ENCODE data around the gene CDV3. TPM values are rescaled to one million over a fixed set of nuclear protein-coding genes. Genes with fewer than 3 reads are reported as not detected.

Gene CDV3
- total and polyA plus RNA-seq, 2 donors (not counting 3 experiments of a cell fraction or from before 2014, with no cell fraction given): 46.7 to 229 TPM

DNA sequence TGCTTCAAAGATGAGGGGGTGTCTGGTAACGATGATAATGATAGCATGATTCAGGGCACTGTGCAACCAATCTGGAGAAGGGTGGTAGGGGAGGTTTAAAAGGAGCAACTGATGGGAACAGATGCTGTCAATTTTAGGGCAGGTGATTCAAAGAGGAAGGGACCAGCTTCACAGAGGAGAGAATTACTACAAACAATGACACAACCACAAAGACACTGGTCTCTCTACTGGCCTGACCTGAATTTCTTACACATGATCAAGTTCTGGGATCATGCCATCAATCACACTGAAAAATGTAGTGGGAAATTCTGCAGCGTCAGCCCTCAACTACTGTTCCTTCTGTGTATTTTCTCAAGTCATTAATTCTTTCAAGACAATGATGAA is 2.6 kb upstream of the CDV3 start:
- H3K4me1 ChIP-seq (ENCODE audit: control insufficient read depth, extremely low read depth, insufficient read depth, low read length): peaks cover 56% of the 10 kb centered on the region
- peaks cover under 1% of the 10 kb centered on the region for H4K20me1 ChIP-seq (replicated peaks; ENCODE audit: control insufficient read depth, extremely low read depth, insufficient read depth, low read length)
- H3K27ac ChIP-seq (ENCODE audit: insufficient read depth, low read depth, low read length): peak overlapping the region; percentile 93
- H3K9me3 ChIP-seq (replicated peaks; ENCODE audit: control insufficient read depth, insufficient read depth, low read length): no peaks in the 10 kb centered on the region
- CTCF ChIA-PET: interaction anchor here (1.2 to 13.8 kb wide), 9 partner anchors 8 to 147 kb away, joined by 3 to 224 read pairs (median 5); no protein-coding TSS in a partner anchor
- H3K9ac ChIP-seq (replicated peaks; ENCODE audit: extremely low read depth, insufficient read depth, low read length): no peak overlapping the region
- intact Hi-C loops (cut with micrococcal nuclease) (loop anchor here (1.0 to 10.0 kb wide), 8 partner anchors 30 to 916 kb away; partner anchors contain the start of genes ANAPC13, CEP63 and SRPRB), dilution Hi-C loops (cut with MboI; ENCODE audit: extremely low pct_ligation_motif_present, low sequenced_read_pairs) (no loop called here)
- BruUV-seq (replicated peaks): no TSS peak
- peak; percentile 22 for DNase-seq (ENCODE audit: low read depth, low spot score)
- no peaks in the 10 kb centered on the region for H3K9me1 ChIP-seq (replicated peaks; ENCODE audit: control insufficient read depth, extremely low read depth, insufficient read depth, low read length)
- no peak for TF ChIP-seq GATA2 (IDR thresholded peaks at IDR 0.05; ENCODE audit: insufficient read depth, insufficient read length, low read depth, low read length)
- TF ChIP-seq FOS (IDR thresholded peaks at IDR 0.05; ENCODE audit: borderline replicate concordance, insufficient read depth, low read length): no peak
- TF ChIP-seq JUN (IDR thresholded peaks at IDR 0.05; ENCODE audit: borderline replicate concordance, insufficient read depth, insufficient read length, low read depth): no peak
- TF ChIP-seq, protein P1, sequence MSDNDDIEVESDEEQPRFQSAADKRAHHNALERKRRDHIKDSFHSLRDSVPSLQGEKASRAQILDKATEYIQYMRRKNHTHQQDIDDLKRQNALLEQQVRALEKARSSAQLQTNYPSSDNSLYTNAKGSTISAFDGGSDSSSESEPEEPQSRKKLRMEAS (IDR thresholded peaks at IDR 0.05; ENCODE audit: insufficient read depth, insufficient read length): no peak
- TF ChIP-seq POLR2AphosphoS5 (IDR thresholded peaks at IDR 0.05; ENCODE audit: insufficient read depth, low read depth, low read length): no peak
- TF ChIP-seq POLR2A (IDR thresholded peaks at IDR 0.05; ENCODE audit: low read depth, low read length): no peak
- TF ChIP-seq, protein P2, sequence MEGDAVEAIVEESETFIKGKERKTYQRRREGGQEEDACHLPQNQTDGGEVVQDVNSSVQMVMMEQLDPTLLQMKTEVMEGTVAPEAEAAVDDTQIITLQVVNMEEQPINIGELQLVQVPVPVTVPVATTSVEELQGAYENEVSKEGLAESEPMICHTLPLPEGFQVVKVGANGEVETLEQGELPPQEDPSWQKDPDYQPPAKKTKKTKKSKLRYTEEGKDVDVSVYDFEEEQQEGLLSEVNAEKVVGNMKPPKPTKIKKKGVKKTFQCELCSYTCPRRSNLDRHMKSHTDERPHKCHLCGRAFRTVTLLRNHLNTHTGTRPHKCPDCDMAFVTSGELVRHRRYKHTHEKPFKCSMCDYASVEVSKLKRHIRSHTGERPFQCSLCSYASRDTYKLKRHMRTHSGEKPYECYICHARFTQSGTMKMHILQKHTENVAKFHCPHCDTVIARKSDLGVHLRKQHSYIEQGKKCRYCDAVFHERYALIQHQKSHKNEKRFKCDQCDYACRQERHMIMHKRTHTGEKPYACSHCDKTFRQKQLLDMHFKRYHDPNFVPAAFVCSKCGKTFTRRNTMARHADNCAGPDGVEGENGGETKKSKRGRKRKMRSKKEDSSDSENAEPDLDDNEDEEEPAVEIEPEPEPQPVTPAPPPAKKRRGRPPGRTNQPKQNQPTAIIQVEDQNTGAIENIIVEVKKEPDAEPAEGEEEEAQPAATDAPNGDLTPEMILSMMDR (IDR thresholded peaks at IDR 0.05; ENCODE audit: extremely low read depth in 1 of 2, insufficient read depth in 1 of 2, low read depth in 1 of 2, low read length in 2 of 2): no peak
- TF ChIP-seq EZH2 (IDR thresholded peaks at IDR 0.05; ENCODE audit: borderline replicate concordance, low read depth, low read length, severe bottlenecking): no peak
- TF ChIP-seq MYC (IDR thresholded peaks at IDR 0.05; ENCODE audit: low read depth, low read length): no peak
- peaks cover 0 to under 1% of the 10 kb centered on the region in 2 experiments for H3K36me3 ChIP-seq (ENCODE audit: control insufficient read depth in 2 of 2, extremely low read depth in 1 of 2, insufficient read depth in 2 of 2, low read length in 2 of 2)
- POLR2A ChIA-PET: interaction anchor here (1.2 kb wide), 2 partner anchors 8 to 39 kb away, joined by 3 read pairs; no protein-coding TSS in a partner anchor
- FAIRE-seq: no peak
- peaks cover 22% of the 10 kb centered on the region for H3K79me2 ChIP-seq (ENCODE audit: control insufficient read depth, insufficient read depth, low read length)
- H3K27me3 ChIP-seq (ENCODE audit: control insufficient read depth in 2 of 2, insufficient read depth in 2 of 2, low read length in 2 of 2): no peaks in the 10 kb centered on the region
- no peak overlapping the region for H3K4me2 ChIP-seq (ENCODE audit: insufficient read depth, low read length)
- no peak overlapping the region for H2AFZ ChIP-seq (ENCODE audit: low read depth, low read length)
- no peak overlapping the region for H3K4me3 ChIP-seq (replicated peaks in 1 of 3; ENCODE audit: insufficient read depth in 1 of 3, low read depth in 1 of 3, low read length in 3 of 3)

Measured in endothelial cell of umbilical vein (primary cell).